SK-N-MC (cell line): Measurements from ENCODE around the gene ENHO.

Source experiments
- EZH2 ChIP-seq: fragments of 200-600 bp; sonication (generic); IDR thresholded peaks from one replicate; pipeline ENCODE4 v1.6.1; 2017; ENCODE audit warnings: antibody characterized with exemption
- POLR2AphosphoS5 ChIP-seq: IDR thresholded peaks from 2 replicates; pipeline ENCODE4 v1.6.1; 2012; ENCODE audit warnings: mild to moderate bottlenecking, low read depth, low read length, borderline replicate concordance

- no peak for TF ChIP-seq POLR2AphosphoS5
- no peak for TF ChIP-seq EZH2
These were observed 47.6 kb upstream of the ENHO start for GRCh38 chr9:34570376-34570775.
